Measurements from ENCODE around the gene RNLS. TPM values are rescaled to one million over a fixed set of nuclear protein-coding genes. Genes with fewer than 3 reads are reported as not detected.
"Not testable (repeated sequence)": the region's sequence is repeated elsewhere in the genome, so short reads cannot be mapped to it uniquely, and the experiment has no call there.

RNLS gene
- total RNA-seq, 1 donor from 2014 or later: 11.9 TPM

DNA sequence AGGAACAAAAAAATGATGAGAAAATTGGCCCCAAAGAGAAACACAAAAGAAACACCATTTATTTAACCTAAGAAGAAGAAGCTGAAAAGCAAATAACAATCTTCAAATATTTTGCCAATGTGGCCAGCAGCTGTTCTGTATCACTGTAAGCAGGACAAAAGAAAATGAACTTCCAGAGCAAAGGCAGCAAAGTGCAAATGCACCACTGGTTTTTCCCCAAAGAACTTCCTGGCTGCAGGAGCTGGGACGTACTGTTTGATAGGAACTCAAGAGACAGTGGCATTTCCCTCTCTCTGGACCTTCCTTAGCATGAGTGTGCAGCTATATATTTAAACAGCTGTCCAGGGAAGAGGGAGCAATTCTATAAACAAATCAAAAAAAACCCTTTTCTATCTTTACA, 60.4 kb downstream of the RNLS start:
- peak; percentile 16 for DNase-seq

DNA sequence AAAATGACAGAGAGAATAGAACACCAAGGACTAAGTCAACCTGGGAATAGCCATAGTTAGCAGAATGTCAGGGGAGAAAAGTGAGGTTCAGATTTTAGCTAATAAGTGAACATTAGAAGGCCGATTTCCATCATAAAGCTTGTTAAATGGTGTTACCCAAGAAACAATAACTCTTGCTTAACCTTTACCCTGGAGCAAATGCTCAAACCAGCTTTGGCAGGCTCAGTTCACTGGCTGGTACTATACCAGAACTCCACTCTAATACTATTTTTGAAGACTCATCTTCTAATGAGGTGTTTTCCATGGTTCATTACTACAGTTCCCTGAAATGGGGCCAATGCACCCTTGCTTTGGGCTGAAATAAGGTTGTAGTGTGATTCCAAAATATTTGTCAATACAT, 61.3 kb downstream of the RNLS start:
- no peak for DNase-seq

DNA sequence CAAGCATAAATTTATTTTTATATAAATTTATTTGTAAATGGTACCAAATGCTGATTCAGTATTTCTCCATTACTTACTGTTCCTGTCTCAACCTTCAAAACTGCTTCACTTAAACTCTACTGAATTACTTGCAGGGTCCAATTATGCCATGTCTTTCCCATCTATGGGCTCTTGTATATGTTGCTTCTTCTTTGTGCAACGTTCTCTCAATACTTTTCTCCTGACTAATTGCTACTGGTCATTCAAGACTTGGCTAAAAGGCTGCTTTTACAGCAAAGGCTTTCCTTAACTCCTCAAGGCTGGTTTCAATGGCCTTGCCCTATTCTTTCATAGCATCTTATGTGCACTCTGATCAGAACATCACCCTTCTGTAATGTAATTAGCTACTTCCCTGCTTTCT, 67.9 kb downstream of the RNLS start:
- DNase-seq: no peak

DNA sequence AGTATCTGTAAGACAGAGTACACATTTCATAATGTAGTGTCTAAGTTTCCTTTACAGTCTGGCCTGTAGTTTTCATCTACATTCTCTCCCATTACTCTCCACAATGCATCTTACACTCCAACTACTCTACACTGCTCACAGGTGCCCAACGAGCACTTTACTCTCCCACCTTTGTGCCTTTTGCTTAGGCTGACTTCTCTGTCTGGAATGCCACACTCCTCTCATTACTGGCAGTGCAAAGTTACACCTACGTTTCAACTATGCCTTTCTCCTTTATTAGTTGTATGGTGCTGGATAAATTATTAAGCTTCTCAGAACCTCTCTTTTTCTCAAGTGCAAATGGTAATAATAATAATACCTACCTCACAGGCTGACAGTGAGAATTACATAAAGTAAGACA, 70.5 kb downstream of the RNLS start:
- no peak for DNase-seq

DNA sequence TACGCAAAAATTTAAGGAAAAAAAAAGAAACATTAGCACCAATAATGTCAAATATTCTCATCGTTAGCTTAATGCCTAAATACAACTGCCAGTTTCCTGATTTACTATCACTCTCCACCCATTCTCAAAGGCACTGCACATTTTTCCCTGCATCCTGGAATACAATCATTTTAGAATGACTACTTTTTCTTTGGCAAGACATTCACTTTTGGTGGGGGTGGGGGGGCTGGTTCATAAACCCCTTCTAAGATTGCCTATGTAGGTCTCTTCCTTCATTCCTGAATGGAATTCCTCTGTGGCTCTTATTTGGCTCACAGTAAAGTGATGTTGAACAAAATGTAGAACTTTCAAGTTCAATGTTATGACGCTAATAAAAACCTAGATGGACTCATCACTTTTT, 74.3 kb downstream of the RNLS start:
- DNase-seq: no peak

DNA sequence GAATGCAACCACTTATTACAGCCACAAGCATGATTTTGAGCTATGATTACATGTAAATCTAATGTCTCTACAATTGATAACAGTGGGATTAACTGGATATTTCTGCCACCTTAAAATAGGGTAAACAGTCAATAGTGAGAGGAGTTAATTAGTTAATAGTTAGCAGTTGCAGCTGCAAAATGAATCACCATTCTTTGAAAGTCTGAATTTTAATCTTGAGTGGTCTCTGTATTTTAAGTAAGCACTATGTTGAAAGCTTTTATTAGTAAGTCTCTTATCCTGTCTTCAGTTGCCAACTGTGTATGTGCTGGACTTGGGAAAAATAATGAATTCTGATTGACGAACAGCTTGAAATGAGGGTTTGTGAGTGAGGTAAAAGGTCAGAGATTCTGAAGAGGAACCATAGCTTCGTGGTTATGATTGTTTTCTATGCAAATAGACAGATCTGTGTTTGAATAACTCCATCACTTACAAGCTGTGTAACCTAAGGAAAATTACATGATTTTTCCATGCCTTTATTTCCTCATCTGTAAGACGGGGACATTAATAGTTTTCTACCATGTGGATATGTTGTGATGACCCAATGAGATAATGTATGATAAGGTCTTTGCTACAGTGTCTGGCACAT, 75.2 kb downstream of the RNLS start:
- no peak for DNase-seq

DNA sequence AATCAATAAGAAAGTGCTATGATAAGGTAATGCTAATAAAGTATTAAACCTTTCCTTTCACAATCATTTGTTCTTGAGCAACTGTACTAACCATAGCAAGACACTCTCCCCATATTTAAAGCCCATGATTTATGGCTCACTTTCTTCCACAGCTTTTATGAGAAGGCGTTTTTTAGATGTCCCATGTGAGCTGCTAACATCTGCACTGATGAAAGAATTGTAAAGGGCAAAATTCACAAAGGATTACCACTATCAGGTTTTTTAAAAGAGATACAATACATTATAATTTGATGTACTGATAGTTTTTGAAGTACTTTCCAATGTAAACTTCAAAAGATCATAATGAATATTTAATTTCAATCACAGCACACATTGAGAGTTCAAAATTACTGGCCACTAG, 75.7 kb downstream of the RNLS start:
- no peak for DNase-seq

DNA sequence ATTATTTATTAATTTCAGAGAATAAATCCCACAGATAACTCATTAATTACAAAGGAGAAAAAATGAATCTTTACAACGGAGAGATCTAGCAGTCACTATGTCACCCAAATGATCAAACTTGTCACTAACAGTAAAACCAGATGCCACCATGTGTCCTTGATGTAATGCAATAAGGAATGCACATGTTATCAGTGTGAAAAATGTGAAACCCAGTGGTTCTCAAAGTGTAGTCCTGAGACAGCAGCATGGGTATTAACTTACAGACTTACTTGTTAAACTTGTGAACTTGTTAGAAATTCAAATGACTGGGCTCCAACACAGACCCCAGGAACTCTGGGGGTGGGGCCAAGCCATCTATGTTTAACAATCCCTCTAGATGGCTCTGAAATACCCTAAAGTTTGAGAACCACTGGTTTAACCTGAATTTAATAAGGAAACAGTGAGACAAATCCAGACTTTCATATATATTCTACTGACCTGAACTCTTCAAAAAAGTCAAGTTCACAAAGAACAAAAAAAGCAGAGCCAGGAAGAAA, 77.4 kb downstream of the RNLS start:
- DNase-seq: no peak

DNA sequence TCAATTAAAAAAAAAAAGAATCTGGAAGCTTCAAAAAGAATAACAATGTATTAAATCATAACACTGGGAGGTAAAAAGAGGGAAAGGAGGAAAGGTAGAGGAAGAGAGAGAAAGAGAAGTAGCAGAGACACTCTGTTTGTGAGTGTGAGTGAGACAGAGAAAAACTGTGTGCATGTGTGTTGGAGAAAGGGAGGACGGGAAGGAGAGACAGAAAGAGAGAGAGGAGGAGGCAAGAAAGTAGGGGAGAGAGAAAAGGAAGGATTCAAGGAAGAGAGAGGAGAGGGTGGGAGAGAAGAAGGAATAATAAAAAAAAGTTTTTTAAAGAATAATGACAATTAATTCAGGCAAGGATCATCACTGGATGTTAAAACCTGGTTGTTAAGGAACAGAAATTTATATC, 77.9 kb downstream of the RNLS start:
- no peak for DNase-seq

DNA sequence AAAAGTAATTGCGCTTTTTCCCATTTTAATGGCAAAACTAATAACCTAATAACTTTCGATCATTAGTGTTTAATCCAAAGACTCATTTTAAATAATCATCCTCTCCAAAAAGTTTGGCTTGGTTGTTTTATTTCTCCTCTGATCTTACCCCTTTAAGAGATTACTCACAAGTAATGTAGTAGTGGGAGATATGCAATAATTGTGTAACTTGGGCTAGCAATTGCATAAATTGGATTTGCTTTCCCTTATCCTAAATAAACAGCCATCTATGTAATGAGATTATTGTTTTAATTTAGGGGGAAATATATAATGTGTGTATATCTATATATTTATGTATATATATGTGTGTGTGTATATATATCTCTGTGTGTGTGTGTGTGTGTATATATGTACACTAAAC, 82.5 kb downstream of the RNLS start:
- no peak for DNase-seq

DNA sequence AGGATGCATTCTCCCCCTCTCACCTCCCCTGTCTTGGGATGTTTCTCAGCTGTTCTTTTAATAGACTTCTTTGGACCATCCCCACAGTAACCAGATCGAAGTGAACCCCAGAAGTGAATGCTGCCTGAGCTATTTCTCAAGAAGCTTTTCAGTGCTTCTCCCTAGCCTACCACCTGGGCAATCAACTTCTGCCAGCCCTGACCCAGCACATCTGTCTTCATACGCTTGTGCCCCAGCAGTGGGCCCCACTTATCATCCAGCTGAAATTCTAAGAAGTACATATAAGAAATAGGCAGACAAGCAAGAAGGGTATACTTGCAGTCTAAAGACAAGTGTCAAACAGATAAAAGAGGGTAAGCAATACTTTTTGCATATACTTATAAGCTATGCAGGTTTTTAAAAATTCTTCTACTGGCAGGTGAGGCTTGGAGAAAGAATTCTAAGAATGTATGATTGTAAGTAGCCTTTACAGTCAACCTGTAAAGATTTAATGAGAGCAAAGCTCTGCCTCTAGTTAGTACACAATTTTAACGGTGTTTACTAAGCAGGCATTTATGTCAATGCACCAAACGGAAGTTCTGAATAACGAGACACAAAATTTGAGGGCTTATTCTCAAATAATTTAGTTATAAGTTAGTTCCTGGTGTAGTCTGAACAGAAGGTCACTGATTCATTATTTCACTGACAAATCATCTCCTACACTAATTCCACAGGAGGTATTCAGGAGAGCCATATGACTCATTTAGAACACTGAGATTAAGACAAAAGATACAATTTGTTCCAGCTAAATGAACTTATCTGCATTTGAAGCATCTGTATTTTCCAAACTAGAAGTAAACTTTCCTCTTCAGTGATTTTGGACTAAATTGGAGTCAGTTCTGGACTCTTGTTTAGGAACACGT, 83.3 kb downstream of the RNLS start:
- no peak for DNase-seq

DNA sequence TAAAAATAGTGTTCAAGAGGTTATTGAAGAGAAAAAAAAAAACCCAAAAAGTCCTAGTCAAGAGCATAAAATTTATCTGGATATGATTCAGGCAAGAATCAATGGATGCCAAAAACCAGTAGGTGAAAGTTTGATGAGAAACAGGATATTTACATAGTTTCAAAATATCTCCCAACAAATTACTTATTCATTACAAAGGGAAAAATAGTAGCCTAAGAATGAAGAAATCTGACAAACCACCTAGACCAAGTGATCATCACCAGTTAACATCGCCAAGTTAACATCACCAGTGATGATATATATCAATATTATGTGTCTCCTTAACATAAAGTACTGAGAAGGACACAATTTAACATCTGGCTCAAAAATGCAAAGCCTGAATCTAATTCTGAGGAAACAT, 85.2 kb downstream of the RNLS start:
- DNase-seq: no peak

DNA sequence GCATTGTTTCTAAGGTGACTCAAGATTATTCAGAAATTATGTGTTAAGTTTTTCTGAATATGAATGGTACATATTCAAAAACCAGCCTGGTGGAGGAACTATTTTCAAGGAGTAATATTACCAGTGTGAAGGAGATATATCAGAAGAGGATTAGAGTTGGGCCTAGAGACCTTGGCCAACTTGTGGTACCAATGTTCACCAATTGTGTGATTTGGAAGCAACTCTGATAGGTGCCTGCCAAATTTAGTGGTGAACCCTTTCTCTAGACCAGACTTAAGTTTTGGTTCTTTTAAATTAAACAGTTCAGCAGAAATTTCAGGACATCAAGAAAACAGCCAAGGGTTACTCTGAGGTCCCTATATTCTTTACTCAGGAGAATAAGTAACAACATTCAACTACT, 88.6 kb downstream of the RNLS start:
- DNase-seq: no peak

DNA sequence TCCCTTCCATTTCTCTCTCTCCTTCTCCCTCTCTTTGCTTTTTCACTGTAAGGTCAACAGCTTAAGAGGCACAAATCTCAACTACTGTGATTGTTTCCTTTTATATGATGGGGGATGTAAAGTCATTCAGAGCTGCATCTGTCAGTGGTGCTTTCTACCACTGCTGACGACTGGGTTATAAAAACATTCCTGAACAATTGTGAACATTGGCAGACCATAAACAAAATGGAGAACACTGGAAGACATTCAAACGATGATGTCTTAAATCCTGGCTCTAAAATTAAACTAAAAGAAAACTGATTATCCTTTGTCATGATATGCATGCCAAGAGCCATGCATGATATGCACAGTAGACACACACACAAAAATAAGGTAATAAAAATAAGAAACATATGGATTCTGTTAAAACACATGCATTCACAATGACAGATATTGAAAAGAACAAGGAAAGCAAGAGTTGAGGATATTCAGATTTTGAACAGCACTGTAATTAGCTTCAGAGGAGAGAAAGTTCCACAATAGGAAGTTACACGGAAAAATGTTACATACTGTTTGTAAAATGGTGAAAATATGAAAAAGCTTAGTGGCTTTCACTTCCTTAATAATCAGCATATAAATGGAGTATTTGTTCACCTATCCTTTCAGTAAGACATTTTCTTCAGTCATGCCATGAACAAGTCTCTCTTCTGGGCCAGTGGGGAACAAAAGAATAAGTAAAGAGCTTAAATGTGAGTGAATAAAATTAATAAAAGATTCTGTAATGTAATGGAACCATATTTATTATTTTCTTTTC, 89.2 kb downstream of the RNLS start:
- DNase-seq: peak; percentile 60

DNA sequence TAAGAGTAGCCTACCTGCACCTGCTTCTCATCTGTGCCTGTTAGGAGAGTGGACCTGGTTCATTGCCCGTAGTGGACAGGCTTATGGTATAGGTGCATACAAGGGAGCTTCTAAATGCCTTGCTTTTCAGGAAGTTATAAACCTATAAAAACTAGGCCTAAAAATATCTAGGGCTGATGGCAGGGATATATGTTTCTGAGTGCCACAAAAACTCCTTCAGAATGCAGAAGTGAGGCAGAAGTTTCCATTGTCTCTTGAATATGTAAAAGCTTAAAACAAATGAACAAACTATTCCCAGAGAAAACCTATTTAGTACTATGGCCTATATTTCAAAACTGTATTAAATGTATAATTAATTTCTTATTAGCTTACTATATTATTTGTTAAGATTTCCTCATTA, 91.8 kb downstream of the RNLS start:
- no peak for DNase-seq

DNA sequence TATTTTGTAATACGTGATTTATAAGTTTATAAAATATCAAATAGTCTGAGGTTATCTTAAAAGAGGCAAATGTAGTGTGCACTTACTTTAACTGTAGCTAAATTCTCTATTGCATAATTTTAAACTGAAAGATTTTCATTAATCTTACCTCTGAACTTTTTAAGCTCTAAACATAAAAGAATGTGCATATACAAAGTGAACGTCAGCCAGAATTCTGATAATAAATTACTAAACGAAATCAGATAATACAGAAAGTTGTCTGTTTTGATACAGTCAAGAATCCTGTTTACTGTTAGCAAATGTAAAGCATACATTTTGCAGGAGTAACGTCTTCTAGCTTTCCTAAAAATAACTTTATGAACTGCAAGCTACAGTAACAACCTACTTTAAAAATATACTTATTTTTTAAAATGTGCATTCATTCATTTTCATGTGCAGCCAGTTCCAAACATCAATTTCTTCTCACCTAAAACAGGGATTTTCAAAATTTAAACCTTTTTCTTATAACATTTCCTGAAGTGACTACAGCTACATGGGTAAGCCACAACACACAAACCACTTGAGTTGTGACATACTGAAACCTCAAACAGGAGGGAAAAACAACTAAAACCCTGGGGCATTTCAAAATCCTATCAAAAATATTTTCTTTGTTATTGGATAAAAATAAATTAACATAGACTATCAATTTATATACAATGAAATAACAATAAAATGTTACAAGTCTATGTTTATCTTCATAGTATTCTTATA, 92.7 kb downstream of the RNLS start:
- DNase-seq: no peak

DNA sequence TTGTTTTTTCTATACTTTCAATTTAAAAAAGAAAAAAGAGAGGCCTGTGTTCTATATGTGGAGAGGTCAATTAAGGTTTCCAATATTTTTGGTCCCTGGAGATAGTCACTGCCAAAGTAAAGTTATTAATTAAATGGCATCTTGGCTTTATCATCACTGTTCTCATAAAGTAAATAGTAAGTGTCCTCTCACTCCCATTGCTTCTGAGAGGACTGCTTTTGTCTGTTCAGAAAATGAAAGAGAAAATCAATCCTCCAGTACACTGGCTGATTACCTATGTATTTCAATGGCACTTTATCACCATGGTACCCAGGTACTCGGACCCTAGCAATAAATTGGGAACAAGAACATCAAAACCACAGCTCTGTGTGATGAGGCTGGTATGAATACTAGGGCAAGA, 94.0 kb downstream of the RNLS start:
- no peak for DNase-seq

DNA sequence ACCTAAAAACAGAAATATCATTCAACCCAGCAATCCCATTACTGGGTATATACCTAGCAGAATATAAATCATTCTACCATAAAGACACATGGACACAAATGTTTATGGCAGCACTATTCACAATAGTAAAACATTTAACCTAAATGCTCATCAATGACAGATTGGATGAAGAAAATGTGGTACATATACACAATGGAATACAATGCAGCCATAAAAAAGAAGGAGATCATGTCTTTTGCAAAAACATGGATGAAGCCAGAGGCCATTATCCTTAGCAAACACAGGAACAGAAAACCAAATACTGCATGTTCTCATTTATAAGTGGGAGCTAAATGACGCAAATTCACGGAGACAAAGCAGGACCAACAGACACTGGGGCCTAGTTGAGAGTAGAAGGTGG, 96.3 kb downstream of the RNLS start:
- not testable (repeated sequence) for DNase-seq

DNA sequence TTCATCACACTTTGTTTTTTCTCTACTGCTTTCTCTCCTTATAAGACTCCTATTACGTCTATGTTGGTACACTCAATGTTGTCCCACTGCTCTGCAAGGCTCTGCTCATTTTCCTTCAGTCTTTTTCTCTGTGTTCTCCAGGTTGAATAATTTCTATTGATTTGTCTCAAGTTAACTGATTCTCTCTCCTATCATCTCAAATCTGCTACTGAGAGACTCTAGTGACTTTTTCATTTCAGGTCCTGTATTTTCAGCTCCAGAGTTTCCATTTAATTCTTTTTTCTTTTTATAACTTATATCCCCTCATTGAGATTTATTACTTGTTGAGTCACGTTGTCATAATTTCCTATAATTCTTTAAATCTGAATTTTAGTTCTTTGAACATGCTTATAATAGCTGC, 100.9 kb downstream of the RNLS start:
- no peak for DNase-seq

DNA sequence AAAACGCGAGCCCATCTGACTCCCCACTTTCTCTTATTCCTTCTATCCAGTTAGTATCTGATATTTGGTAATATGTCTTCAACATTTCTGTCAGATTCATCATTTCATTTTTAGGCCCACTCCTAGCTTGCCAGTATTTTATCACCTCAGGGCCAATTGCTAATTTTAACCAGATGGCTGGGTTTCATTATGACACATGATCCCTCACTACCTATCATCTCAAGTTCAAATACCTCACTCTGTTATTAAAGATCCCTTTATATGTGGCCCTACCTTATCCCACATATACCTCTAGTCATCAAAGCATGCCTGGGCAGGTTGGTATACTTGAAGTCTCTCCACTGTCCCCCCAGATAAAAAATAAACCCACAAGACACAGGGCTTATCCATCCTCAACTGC, 104.9 kb downstream of the RNLS start:
- no peak for DNase-seq

DNA sequence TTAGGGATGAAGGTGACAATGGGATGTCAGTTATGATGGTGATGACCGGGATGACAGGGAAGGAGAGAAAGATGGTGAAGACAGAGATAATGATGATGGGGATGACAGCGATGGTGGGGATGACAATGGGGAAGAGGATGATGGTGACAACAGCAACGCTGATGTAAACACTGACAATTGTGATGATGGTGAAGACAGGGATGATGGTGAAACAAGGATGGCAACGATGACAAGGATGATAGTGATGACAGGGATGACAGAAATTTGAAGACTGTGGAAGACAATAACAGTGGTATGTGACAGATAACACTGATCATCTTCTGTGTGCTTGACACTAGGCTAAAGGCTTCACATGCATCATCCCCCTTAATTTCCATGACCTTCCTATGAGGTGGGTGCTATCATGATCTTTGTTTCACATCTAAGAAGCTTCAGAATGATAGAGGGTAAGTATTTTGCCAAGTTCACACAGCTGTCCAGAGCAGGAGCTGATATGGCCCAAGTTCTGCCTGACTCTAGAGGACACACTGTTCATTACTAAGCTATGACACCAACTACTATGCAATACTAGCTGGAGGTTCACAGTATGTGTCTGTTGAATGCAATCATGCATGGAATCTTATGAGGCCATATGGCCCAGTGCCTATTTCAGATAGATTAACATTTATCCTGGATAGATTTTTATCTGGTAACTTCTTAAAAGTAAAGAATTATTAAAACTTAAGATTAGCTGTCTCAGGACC, 105.6 kb downstream of the RNLS start:
- no peak for DNase-seq

Data from tongue (tissue), 2 donors.